Tibial nerve (tissue), 4 donors: Measurements from ENCODE around the gene NPHS1. TPM values are rescaled to one million over a fixed set of nuclear protein-coding genes. Genes with fewer than 3 reads are reported as not detected.

ENCODE experiments used
- DNase-seq, 2 donors: peaks; one replicate each; pipeline ENCODE4 v3.0.0-alpha.2; 2019; ENCODE audit warnings: low spot score in 2 of 2
- H3K27ac ChIP-seq, 4 donors: fragments of 200-600 bp; sonication (generic) in 3 of 4; one replicate each; pipeline ENCODE4 v1.5.1; 2017 to 2019; ENCODE audit warnings: mild to moderate bottlenecking in 1 of 4
- H3K27me3 ChIP-seq, 2 donors: fragments of 200-600 bp; sonication (generic) in 1 of 2; one replicate each; pipeline versions ENCODE4 v1.5.1 to v1.6.0; 2017 to 2019
- H3K36me3 ChIP-seq, 3 donors: fragments of 200-600 bp; sonication (generic); one replicate each; pipeline ENCODE4 v1.5.1; 2018 to 2019
- H3K4me1 ChIP-seq, 4 donors: fragments of 200-600 bp; sonication (generic) in 3 of 4; one replicate each; pipeline ENCODE4 v1.5.1; 2017 to 2019
- H3K4me3 ChIP-seq, 4 donors: fragments of 200-600 bp; sonication (generic) in 3 of 4; one replicate each; pipeline ENCODE4 v1.5.1; 2017 to 2019; ENCODE audit warnings: mild to moderate bottlenecking in 1 of 4, moderate library complexity in 1 of 4
- H3K9me3 ChIP-seq, 4 donors: fragments of 200-600 bp; sonication (generic) in 3 of 4; one replicate each; pipeline ENCODE4 v1.5.1; 2017 to 2019
- EP300 ChIP-seq, 2 donors: sonication (generic); formaldehyde crosslinking; IDR thresholded peaks; one replicate each; pipeline ENCODE4 v1.6.1; 2017; ENCODE audit warnings: antibody characterized with exemption in 2 of 2, mild to moderate bottlenecking in 1 of 2
- POLR2A ChIP-seq, 2 donors: fragments of 450-650 bp; IDR thresholded peaks; one replicate each; pipeline ENCODE4 v1.6.1; 2017; ENCODE audit warnings: antibody characterized with exemption in 2 of 2, mild to moderate bottlenecking in 2 of 2, moderate library complexity in 2 of 2
- WGBS, 2 donors: methylation state at CpG; one replicate each; pipeline ENCODE4 v1.1.5; 2018; 5-methylcytosine and 5-hydroxymethylcytosine counted together
- total RNA-seq, 4 donors: library from RNA; depleted of rRNA; stranded (reverse); fragments of >200 nt; gene quantifications; one replicate each; pipeline ENCODE4 v1.1.0, GENCODE V29; 2016
- TF ChIP-seq, protein P1 (sequence below), 5 experiments: fragments of 200-600 bp in 3 of 5; fragments of 450-650 bp in 2 of 5; sonication (generic) in 3 of 5; IDR thresholded peaks; one replicate each; pipeline ENCODE4 v1.5.1; 2016 to 2019; ENCODE audit warnings: antibody characterized with exemption in 5 of 5, mild to moderate bottlenecking in 3 of 5, moderate library complexity in 2 of 5

The NPHS1 gene
- total RNA-seq, 4 donors from 2014 or later, result not detected

DNA sequence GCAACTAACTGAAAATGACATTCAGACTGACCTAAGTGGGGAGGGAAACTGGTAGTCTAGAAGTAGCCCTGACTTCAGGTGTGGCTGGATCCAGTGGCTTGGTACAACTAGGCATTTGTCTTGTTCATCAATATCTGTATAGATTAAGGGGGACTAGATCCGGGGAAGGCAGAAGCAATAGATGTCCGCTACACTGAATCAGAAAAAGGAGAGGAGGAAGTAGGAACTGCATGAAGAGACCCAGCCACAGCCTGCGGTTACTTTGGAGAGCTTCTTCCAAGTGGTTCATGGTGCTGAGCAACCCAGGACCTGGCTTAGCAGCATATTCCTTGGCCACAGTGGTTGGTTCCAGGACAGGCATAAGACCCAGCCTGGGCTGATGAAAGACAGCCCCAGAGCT is 29.7 kb downstream of the NPHS1 start:
- WGBS, 2 donors, result 72 to 85% methylated on average over 3 of the region's 3 CpGs
- Histone ChIP-seq H3K4me1 (no peaks in the 10 kb centered on the region), H3K9me3 (no peaks in the 10 kb centered on the region), H3K27ac (no peak overlapping the region), H3K27me3 (peaks cover 0 to 32% of the 10 kb centered on the region in 2 donors), H3K4me3 (no peak overlapping the region), H3K36me3 (no peaks in the 10 kb centered on the region)
- no peak for DNase-seq
- TF ChIP-seq, protein P1, sequence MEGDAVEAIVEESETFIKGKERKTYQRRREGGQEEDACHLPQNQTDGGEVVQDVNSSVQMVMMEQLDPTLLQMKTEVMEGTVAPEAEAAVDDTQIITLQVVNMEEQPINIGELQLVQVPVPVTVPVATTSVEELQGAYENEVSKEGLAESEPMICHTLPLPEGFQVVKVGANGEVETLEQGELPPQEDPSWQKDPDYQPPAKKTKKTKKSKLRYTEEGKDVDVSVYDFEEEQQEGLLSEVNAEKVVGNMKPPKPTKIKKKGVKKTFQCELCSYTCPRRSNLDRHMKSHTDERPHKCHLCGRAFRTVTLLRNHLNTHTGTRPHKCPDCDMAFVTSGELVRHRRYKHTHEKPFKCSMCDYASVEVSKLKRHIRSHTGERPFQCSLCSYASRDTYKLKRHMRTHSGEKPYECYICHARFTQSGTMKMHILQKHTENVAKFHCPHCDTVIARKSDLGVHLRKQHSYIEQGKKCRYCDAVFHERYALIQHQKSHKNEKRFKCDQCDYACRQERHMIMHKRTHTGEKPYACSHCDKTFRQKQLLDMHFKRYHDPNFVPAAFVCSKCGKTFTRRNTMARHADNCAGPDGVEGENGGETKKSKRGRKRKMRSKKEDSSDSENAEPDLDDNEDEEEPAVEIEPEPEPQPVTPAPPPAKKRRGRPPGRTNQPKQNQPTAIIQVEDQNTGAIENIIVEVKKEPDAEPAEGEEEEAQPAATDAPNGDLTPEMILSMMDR (IDR thresholded peaks at IDR 0.05), result no peak
- TF ChIP-seq EP300 (IDR thresholded peaks at IDR 0.05), result no peak
- no peak for TF ChIP-seq POLR2A (IDR thresholded peaks at IDR 0.05)

DNA sequence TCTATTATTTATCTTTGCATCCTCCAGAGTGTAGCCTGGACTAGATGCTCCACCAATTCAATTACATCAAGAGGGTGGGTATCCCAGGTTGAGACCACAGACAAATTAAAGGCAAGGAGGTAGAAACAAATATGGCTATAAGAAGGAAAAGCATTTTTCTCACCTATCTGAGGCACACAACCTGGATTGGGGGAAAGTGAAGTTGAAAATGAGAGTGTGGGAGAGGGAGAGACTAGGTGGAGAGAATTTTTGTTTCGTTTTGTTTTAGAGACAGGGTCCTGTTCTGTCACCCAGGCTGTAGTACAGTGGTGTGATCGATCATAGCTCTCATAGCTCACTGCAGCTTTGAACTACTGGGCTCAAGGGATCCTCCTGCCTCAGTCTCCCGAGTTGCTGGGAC is 33.9 kb downstream of the NPHS1 start:
- 62 to 74% methylated on average over 3 of the region's 3 CpGs for WGBS, 2 donors
- H3K36me3 ChIP-seq, result no peaks in the 10 kb centered on the region
- TF ChIP-seq EP300 (IDR thresholded peaks at IDR 0.05) (no peak), POLR2A (IDR thresholded peaks at IDR 0.05) (no peak)
- TF ChIP-seq, protein P1 (IDR thresholded peaks at IDR 0.05), result no peak
- no peak for DNase-seq
- H3K27ac ChIP-seq, result no peak overlapping the region
- H3K9me3 ChIP-seq, result no peaks in the 10 kb centered on the region
- no peak overlapping the region for H3K4me3 ChIP-seq
- no peaks in the 10 kb centered on the region for H3K4me1 ChIP-seq
- peaks cover 0 to 30% of the 10 kb centered on the region in 2 donors for H3K27me3 ChIP-seq

DNA sequence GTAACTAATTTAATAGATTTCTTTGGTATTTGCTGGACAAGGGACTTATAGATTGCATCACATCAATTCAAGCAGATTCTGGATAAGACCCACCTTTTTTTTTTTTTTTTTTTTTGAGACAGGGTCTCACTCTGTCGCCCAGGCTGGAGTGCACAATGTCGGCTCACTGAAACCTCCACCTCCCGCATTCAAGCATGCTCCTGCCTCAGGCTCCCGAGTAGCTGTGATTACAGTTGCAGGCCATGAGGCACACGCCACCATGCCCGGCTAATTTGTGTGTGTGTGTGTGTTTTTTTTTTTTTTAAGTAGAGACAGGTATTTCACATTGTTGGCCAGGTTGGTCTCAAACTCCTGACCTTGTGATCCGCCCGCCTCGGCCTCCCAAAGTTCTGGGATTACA is 35.5 kb downstream of the NPHS1 start:
- Histone ChIP-seq H3K27ac (no peak overlapping the region), H3K4me1 (no peaks in the 10 kb centered on the region), H3K9me3 (no peaks in the 10 kb centered on the region), H3K36me3 (no peaks in the 10 kb centered on the region), H3K27me3 (peaks cover 0 to 32% of the 10 kb centered on the region in 2 donors), H3K4me3 (no peak overlapping the region)
- 75 to 80% methylated on average over 9 of the region's 9 CpGs for WGBS, 2 donors
- DNase-seq, result no peak
- TF ChIP-seq POLR2A (IDR thresholded peaks at IDR 0.05), result no peak
- TF ChIP-seq, protein P1 (IDR thresholded peaks at IDR 0.05), result no peak
- TF ChIP-seq EP300 (IDR thresholded peaks at IDR 0.05), result no peak

DNA sequence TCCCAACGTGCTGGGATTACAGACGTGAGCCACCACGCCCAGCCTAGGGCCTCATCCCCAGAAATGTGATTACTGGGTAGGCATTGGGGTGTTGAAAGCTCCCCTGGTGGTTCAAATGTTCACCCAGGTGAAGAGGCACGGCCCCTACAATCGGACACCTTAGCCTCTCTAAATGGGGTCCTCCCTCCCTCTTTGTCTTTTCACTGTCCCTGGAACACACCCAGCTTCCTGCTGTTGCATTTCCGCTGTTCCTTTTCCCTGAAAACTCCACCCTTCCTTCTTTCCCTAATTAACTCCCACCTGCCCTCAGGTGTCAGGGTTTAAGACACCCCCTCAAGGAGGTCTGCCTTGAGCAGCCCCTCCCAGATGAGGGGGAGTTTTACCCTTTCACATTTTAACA is 36.0 kb downstream of the NPHS1 start:
- H3K27me3 ChIP-seq, result peaks cover 0 to 36% of the 10 kb centered on the region in 2 donors
- no peak for DNase-seq
- H3K4me1 ChIP-seq, result no peaks in the 10 kb centered on the region
- WGBS, 2 donors, result 29 to 31% methylated on average over 6 of the region's 6 CpGs
- no peaks in the 10 kb centered on the region for H3K9me3 ChIP-seq
- H3K4me3 ChIP-seq, result no peak overlapping the region
- TF ChIP-seq, protein P1 (IDR thresholded peaks at IDR 0.05), result no peak
- TF ChIP-seq POLR2A (IDR thresholded peaks at IDR 0.05), result no peak
- no peak for TF ChIP-seq EP300 (IDR thresholded peaks at IDR 0.05)
- H3K36me3 ChIP-seq, result no peaks in the 10 kb centered on the region
- no peak overlapping the region for H3K27ac ChIP-seq

DNA sequence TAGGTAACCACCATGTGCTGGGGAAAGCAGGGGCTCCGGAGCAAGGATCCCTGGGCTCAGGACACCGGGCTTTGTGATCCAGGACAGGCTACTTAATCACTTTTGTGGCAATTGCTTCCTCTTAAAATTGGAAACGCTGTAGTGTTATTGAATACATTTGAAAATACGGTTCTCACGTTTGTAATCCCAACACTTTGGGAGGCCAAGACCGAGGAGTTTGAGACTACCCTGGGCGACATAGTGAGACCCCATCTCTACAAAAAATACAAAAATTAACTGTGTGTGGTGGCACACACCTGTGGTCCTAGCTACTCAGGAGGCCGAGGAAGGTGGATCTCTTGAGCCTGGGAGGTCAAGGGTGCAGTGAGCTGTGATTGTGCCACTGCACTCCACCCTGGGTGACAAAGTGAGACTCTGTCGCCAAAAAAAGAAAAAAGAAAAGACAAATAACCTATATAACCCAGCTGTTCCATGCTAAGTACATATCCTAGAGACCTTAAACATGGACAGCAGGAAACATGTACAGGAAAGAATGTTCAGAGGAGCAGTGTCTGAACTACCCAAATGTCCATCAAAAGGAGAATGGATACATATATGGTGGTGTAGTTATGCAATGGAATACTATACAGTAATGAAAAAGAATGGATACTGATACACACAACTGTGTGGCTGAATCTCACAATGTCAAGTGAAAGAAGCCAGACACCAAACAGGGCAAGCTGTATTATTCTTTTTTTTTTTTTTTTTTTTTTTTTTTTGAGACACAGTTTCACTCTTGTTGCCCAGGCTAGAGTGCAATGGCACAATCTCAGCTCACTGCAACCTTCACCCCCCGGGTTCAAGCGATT is 39.0 kb downstream of the NPHS1 start:
- Histone ChIP-seq H3K36me3 (no peaks in the 10 kb centered on the region), H3K9me3 (no peaks in the 10 kb centered on the region), H3K4me1 (no peaks in the 10 kb centered on the region), H3K27ac (no peak overlapping the region), H3K27me3 (peaks cover 0 to 30% of the 10 kb centered on the region in 2 donors), H3K4me3 (no peak overlapping the region)
- DNase-seq, result no peak
- TF ChIP-seq, protein P1 (IDR thresholded peaks at IDR 0.05), result no peak
- TF ChIP-seq POLR2A (IDR thresholded peaks at IDR 0.05) (no peak), EP300 (IDR thresholded peaks at IDR 0.05) (no peak)
- WGBS, 2 donors, result 83 to 87% methylated on average over 11 of the region's 11 CpGs
